Astrocyte (in vitro differentiated cells and primary cell): Measurements from ENCODE around the gene KLF7. TPM values are rescaled to one million over a fixed set of nuclear protein-coding genes. Genes with fewer than 3 reads are reported as not detected.

Experiments used
- DNase-seq: peaks from one replicate; pipeline ENCODE4 v3.0.0-alpha.2; 2010; ENCODE audit warnings: low read depth
- FAIRE-seq: peaks from 2 replicates; lab custom pipeline; 2011; peaks lifted over from hg19 to GRCh38; lab: Jason Lieb, UNC
- H2AFZ ChIP-seq: 2 replicates; pipeline ENCODE4 v1.6.0; 2012; ENCODE audit warnings: low read depth, low read length, inconsistent platforms
- H3K27ac ChIP-seq: 2 replicates; pipeline ENCODE4 v1.5.1; 2011; ENCODE audit warnings: low read depth, low read length, inconsistent platforms
- H3K27me3 ChIP-seq: 2 replicates; pipeline ENCODE4 v1.6.0; 2011; ENCODE audit warnings: low read length, inconsistent platforms; ENCODE audit not compliant: insufficient read depth
- H3K36me3 ChIP-seq: 2 replicates; pipeline ENCODE4 v1.5.1; 2011; ENCODE audit warnings: low read length, inconsistent platforms; ENCODE audit not compliant: insufficient read depth
- H3K4me1 ChIP-seq: 2 replicates; pipeline ENCODE4 v1.5.1; 2011; ENCODE audit warnings: low read length, inconsistent platforms; ENCODE audit not compliant: insufficient read depth
- H3K4me2 ChIP-seq: 2 replicates; pipeline ENCODE4 v1.6.0; 2012; ENCODE audit warnings: low read length, inconsistent platforms
- H3K4me3 ChIP-seq: 2 replicates; pipeline ENCODE4 v1.5.1; 2011; ENCODE audit warnings: low read depth, mild to moderate bottlenecking, low read length, inconsistent platforms; ENCODE audit not compliant: insufficient read depth
- H3K79me2 ChIP-seq: 2 replicates; pipeline ENCODE4 v1.6.0; 2012; ENCODE audit warnings: mild to moderate bottlenecking, low read length, inconsistent platforms; ENCODE audit not compliant: insufficient read depth
- H3K9ac ChIP-seq: 2 replicates; pipeline ENCODE4 v1.6.0; 2012; ENCODE audit warnings: mild to moderate bottlenecking, low read length, inconsistent platforms
- H3K9me3 ChIP-seq: 2 replicates; pipeline ENCODE4 v1.5.1; 2012; ENCODE audit warnings: low read depth, mild to moderate bottlenecking, low read length, inconsistent platforms; ENCODE audit not compliant: insufficient read depth
- H4K20me1 ChIP-seq: 2 replicates; pipeline ENCODE4 v1.6.0; 2012; ENCODE audit warnings: low read length, inconsistent platforms; ENCODE audit not compliant: insufficient read depth
- H3K27ac Mint-ChIP-seq: one replicate; pipeline ENCODE4 v1.8.0; 2021; ENCODE audit warnings: mild to moderate bottlenecking, mixed read lengths; ENCODE audit not compliant: unreplicated experiment
- H3K27me3 Mint-ChIP-seq: one replicate; pipeline ENCODE4 v1.8.0; 2021; ENCODE audit warnings: low read depth, mixed read lengths; ENCODE audit not compliant: unreplicated experiment
- H3K36me3 Mint-ChIP-seq: one replicate; pipeline ENCODE4 v1.8.0; 2021; ENCODE audit warnings: low read depth, mixed read lengths; ENCODE audit not compliant: unreplicated experiment
- H3K4me1 Mint-ChIP-seq: one replicate; pipeline ENCODE4 v1.8.0; 2021; ENCODE audit warnings: low read depth, mixed read lengths; ENCODE audit not compliant: unreplicated experiment
- H3K4me3 Mint-ChIP-seq: one replicate; pipeline ENCODE4 v1.8.0; 2021; ENCODE audit warnings: mild to moderate bottlenecking, moderate library complexity, mixed read lengths; ENCODE audit not compliant: unreplicated experiment
- H3K9me3 Mint-ChIP-seq: one replicate; pipeline ENCODE4 v1.8.0; 2021; ENCODE audit warnings: mild to moderate bottlenecking, mixed read lengths; ENCODE audit not compliant: unreplicated experiment
- CTCF ChIP-seq: IDR thresholded peaks from 2 replicates; pipeline ENCODE4 v1.5.1; 2011; ENCODE audit warnings: low read depth, mild to moderate bottlenecking, inconsistent platforms, low read length, moderate library complexity; ENCODE audit not compliant: insufficient read depth
- EZH2 ChIP-seq: IDR thresholded peaks from 2 replicates; pipeline ENCODE4 v1.6.1; 2012; ENCODE audit warnings: mild to moderate bottlenecking, low read length, inconsistent platforms; ENCODE audit not compliant: insufficient read depth
- total RNA-seq: library from RNA; stranded (reverse); gene quantifications from 2 replicates; pipeline ENCODE4 v1.2.1, GENCODE V29; 2021

The KLF7 gene
- total RNA-seq, 1 donor from 2014 or later: 81.2 TPM

- FAIRE-seq (peak; percentile 77), DNase-seq (peak; percentile 94)
- H3K36me3 Mint-ChIP-seq: peaks cover 3% of the 10 kb centered on the region
- peak overlapping the region; percentile 98 for H3K4me3 Mint-ChIP-seq
- TF ChIP-seq EZH2: no peak
- TF ChIP-seq CTCF: no peak
- Histone ChIP-seq H3K27ac (peak overlapping the region; percentile 98), H3K9ac (peak overlapping the region; percentile 98), H3K27me3 (no peaks in the 10 kb centered on the region), H2AFZ (no peak overlapping the region), H3K79me2 (peaks cover 76% of the 10 kb centered on the region), H4K20me1 (peaks cover 53% of the 10 kb centered on the region), H3K4me3 (peak overlapping the region; percentile 96), H3K9me3 (no peaks in the 10 kb centered on the region), H3K4me2 (peak overlapping the region; percentile 96), H3K36me3 (no peaks in the 10 kb centered on the region), H3K4me1 (peaks cover 44% of the 10 kb centered on the region)
- peaks cover 42% of the 10 kb centered on the region for H3K4me1 Mint-ChIP-seq
- H3K27me3 Mint-ChIP-seq: no peaks in the 10 kb centered on the region
- H3K9me3 Mint-ChIP-seq: peaks cover 2% of the 10 kb centered on the region
- peak overlapping the region; percentile 99 for H3K27ac Mint-ChIP-seq
Observed at GRCh38 chr2:207163053-207163755, 2.5 kb downstream of the KLF7 start.

- Histone ChIP-seq H3K4me2 (peak overlapping the region; percentile 96), H3K79me2 (peaks cover 85% of the 10 kb centered on the region), H3K36me3 (no peaks in the 10 kb centered on the region), H3K27me3 (no peaks in the 10 kb centered on the region), H3K4me3 (peak overlapping the region; percentile 96), H3K9me3 (no peaks in the 10 kb centered on the region), H3K27ac (peak overlapping the region; percentile 98), H2AFZ (no peak overlapping the region), H4K20me1 (peaks cover 62% of the 10 kb centered on the region), H3K9ac (peak overlapping the region; percentile 98), H3K4me1 (peaks cover 42% of the 10 kb centered on the region)
- Mint-ChIP-seq H3K9me3 (peaks cover 2% of the 10 kb centered on the region), H3K4me1 (peaks cover 42% of the 10 kb centered on the region), H3K4me3 (peak overlapping the region; percentile 98), H3K36me3 (peaks cover 3% of the 10 kb centered on the region), H3K27ac (peak overlapping the region; percentile 99), H3K27me3 (no peaks in the 10 kb centered on the region)
- TF ChIP-seq EZH2 (no peak), CTCF (no peak)
- FAIRE-seq: no peak
- peak; percentile 81 for DNase-seq
Observed at GRCh38 chr2:207162316-207162715, 3.4 kb downstream of the KLF7 start.
